ENCODE results near the gene SYPL2.

Gene SYPL2

GRCh38 chr1:109493805-109494539, 27.6 kb downstream of the SYPL2 start, which contains the start of gene CYB561D1:
CYB561D1 (plus strand) TSS chr1:109494094; CDS start chr1:109494140, 46 bp downstream.
- Histone ChIP-seq H3K79me2 (ENCODE audit: insufficient read depth, low read length) (no peaks in the 10 kb centered on the region), H3K4me1 (ENCODE audit: insufficient read depth, low read length, severe bottlenecking) (peaks cover 17% of the 10 kb centered on the region), H3K36me3 (ENCODE audit: insufficient read depth, low read length) (peaks cover 10% of the 10 kb centered on the region; the same call in 1 of the 2 replicates), H3K9ac (ENCODE audit: low read length) (peak within 1 kb of the TSS; percentile 68), H3K4me2 (ENCODE audit: low read length) (peak within 1 kb of the TSS; percentile 68), H4K20me1 (ENCODE audit: insufficient read depth, low read length) (no peaks in the 10 kb centered on the region), H3K9me3 (ENCODE audit: low read length) (no peaks in the 10 kb centered on the region), H3K4me3 (ENCODE audit: low read depth, low read length, poor library complexity, severe bottlenecking) (peak within 1 kb of the TSS; percentile 76), H3F3A (ENCODE audit: insufficient read depth, low read length) (no peaks in the 10 kb centered on the region), H3K9me2 (ENCODE audit: low read depth, low read length) (no peaks in the 10 kb centered on the region), H3K27me3 (ENCODE audit: insufficient read depth, low read length) (no peaks in the 10 kb centered on the region), H3K27ac (ENCODE audit: low read depth, low read length, poor library complexity, severe bottlenecking) (peak within 1 kb of the TSS; percentile 60), H2AFZ (ENCODE audit: low read length) (no peak within 1 kb of the TSS)
- TF ChIP-seq EZH2 (IDR thresholded peaks at IDR 0.05; ENCODE audit: borderline replicate concordance, low read length), result no peak
- TF ChIP-seq CTCF (IDR thresholded peaks at IDR 0.05; ENCODE audit: low read length), result peak; percentile 89

GRCh38 chr1:109495738-109496137, 29.4 kb downstream of the SYPL2 start:
- Histone ChIP-seq H3K79me2 (ENCODE audit: insufficient read depth, low read length) (no peaks in the 10 kb centered on the region), H3K27ac (ENCODE audit: low read depth, low read length, poor library complexity, severe bottlenecking) (no peak overlapping the region), H2AFZ (ENCODE audit: low read length) (no peak overlapping the region), H3K9me2 (ENCODE audit: low read depth, low read length) (no peaks in the 10 kb centered on the region), H3K9ac (ENCODE audit: low read length) (no peak overlapping the region), H3K4me1 (ENCODE audit: insufficient read depth, low read length, severe bottlenecking) (peaks cover 17% of the 10 kb centered on the region), H4K20me1 (ENCODE audit: insufficient read depth, low read length) (no peaks in the 10 kb centered on the region), H3K27me3 (ENCODE audit: insufficient read depth, low read length) (no peaks in the 10 kb centered on the region), H3K9me3 (ENCODE audit: low read length) (no peaks in the 10 kb centered on the region), H3K36me3 (ENCODE audit: insufficient read depth, low read length) (peaks cover 17% of the 10 kb centered on the region; the same call in 1 of the 2 replicates), H3K4me3 (ENCODE audit: low read depth, low read length, poor library complexity, severe bottlenecking) (no peak overlapping the region), H3F3A (ENCODE audit: insufficient read depth, low read length) (no peaks in the 10 kb centered on the region), H3K4me2 (ENCODE audit: low read length) (no peak overlapping the region)
- TF ChIP-seq EZH2 (IDR thresholded peaks at IDR 0.05; ENCODE audit: borderline replicate concordance, low read length), result no peak
- no peak for TF ChIP-seq CTCF (IDR thresholded peaks at IDR 0.05; ENCODE audit: low read length)

GRCh38 chr1:109497449-109498160, 31.3 kb downstream of the SYPL2 start:
- Histone ChIP-seq H3K4me2 (ENCODE audit: low read length) (no peak overlapping the region), H2AFZ (ENCODE audit: low read length) (no peak overlapping the region), H3K27ac (ENCODE audit: low read depth, low read length, poor library complexity, severe bottlenecking) (no peak overlapping the region), H3K9me3 (ENCODE audit: low read length) (no peaks in the 10 kb centered on the region), H3K9ac (ENCODE audit: low read length) (no peak overlapping the region), H3K9me2 (ENCODE audit: low read depth, low read length) (no peaks in the 10 kb centered on the region), H3K79me2 (ENCODE audit: insufficient read depth, low read length) (no peaks in the 10 kb centered on the region), H4K20me1 (ENCODE audit: insufficient read depth, low read length) (no peaks in the 10 kb centered on the region), H3K27me3 (ENCODE audit: insufficient read depth, low read length) (no peaks in the 10 kb centered on the region), H3K4me3 (ENCODE audit: low read depth, low read length, poor library complexity, severe bottlenecking) (no peak overlapping the region), H3K36me3 (ENCODE audit: insufficient read depth, low read length) (peaks cover 17% of the 10 kb centered on the region; the same call in 1 of the 2 replicates), H3F3A (ENCODE audit: insufficient read depth, low read length) (no peaks in the 10 kb centered on the region), H3K4me1 (ENCODE audit: insufficient read depth, low read length, severe bottlenecking) (peaks cover 24% of the 10 kb centered on the region)
- no peak for TF ChIP-seq EZH2 (IDR thresholded peaks at IDR 0.05; ENCODE audit: borderline replicate concordance, low read length)
- no peak for TF ChIP-seq CTCF (IDR thresholded peaks at IDR 0.05; ENCODE audit: low read length)
